SKM-1 treated with dmso at 0.1 percent for 144 hours (cell line): Measurements from ENCODE around the gene EIF4G3.
"Not testable (repeated sequence)": the region's sequence is repeated elsewhere in the genome, so short reads cannot be mapped to it uniquely, and the experiment has no call there.

Experiments
- DNase-seq: peaks from one replicate; lab custom pipeline; 2025; ENCODE audit not compliant: unreplicated experiment; lab: John Stamatoyannopoulos, UW

The EIF4G3 gene

DNA sequence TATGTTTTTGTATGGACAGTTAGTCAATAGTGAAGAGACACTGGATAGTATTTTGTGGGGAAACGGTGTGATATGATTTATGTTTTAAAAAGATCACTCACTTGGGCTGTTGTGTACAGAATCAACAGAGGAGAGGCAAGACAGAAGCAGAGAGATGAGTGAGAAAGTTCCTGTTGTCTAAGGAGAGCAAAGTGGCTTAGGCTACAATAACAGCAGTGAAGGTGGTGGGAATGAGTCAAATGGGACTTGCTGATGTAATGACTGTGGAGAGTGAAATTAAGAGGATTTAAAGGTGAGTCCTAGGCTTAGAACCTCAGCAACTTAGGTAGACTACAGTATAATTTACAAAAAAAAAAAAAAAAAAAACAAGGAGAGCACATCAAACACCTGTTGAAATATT, 220.4 kb downstream of the EIF4G3 start:
- no peak for DNase-seq

- no peak for DNase-seq
Observed at GRCh38 chr1:20950679-20951078, 226.0 kb downstream of the EIF4G3 start.

- no peak for DNase-seq
Observed at GRCh38 chr1:20949871-20950590, 226.7 kb downstream of the EIF4G3 start.

- peak; percentile 73 for DNase-seq
Observed at GRCh38 chr1:20948101-20948500, 228.6 kb downstream of the EIF4G3 start.

- DNase-seq, result no peak
Observed at GRCh38 chr1:20947409-20947808, 229.3 kb downstream of the EIF4G3 start.

- no peak for DNase-seq
Observed at GRCh38 chr1:20936621-20937020, 240.1 kb downstream of the EIF4G3 start.

DNA sequence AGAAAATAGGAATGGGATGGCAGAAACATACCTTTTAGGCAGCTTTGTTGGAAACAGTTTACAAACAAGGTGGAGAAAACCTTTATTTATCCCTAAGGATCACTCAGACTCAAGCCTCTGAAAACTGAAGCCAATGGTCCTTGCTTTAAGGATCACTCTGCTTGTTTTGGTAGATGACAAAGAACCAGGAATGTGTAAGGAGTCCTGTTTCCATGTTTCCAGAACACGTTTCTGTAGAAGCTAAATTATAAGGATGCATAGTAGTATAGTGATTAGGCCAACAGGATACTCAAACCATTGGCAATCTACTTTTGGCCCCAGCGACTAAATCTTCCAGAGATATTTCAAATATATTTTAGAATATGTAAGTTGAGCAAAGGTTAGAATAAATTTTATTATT, 240.5 kb downstream of the EIF4G3 start:
- no peak for DNase-seq

- DNase-seq, result no peak
Observed at GRCh38 chr1:20935717-20936116, 241.0 kb downstream of the EIF4G3 start.

DNA sequence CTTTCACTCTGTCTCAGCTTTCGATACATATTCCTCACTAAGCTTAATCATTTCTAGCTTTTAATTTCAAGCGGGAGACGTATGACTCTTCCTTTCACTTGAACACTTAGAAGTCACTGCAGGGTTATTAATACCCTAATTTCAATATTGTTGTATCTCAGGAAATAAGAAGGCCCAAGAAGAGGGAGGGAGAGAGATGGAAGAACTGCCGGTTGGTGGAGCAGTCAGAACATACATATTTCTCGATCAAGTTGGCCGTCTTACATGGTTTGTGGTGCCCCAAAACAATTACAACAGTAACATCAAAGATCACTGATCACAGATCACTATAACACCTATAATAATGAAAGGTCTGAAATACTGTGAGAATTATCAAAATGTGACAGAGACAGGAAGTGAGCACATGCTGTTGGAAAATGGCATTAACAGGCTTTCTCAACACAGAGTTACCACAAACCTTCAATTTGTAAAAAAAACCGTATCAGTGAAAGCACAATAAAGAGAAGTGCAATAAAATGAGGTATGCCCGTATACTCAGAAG, 244.2 kb downstream of the EIF4G3 start:
- DNase-seq, result no peak

DNA sequence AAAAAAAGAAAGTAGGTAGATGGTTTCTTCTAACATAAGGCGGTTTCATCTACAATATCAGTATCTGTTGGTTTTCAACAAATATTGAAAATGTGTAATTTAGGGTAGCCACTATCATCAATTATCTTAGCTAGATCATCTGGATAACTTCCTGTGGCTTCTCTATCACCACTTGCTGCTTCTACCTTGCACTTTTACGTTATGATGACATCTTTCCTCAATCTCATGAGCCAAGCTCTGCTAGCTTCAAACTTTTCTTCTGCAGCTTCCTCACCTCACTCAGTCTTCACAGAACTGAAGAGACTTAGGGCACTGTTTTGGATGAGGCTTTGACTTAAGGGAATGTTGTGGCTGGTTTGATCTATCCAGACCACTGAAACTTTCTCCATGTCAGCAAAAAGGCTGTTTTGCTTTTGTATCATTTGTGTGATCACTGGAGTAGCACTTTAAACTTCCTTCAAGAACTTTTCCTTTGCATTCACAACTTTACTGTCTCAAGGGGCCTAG, 244.7 kb downstream of the EIF4G3 start:
- no peak for DNase-seq

- no peak for DNase-seq
Observed at GRCh38 chr1:20930427-20930826, 246.3 kb downstream of the EIF4G3 start.

GRCh38 chr1:20928146-20928545, 248.6 kb downstream of the EIF4G3 start:
- peak; percentile 23 for DNase-seq

DNA sequence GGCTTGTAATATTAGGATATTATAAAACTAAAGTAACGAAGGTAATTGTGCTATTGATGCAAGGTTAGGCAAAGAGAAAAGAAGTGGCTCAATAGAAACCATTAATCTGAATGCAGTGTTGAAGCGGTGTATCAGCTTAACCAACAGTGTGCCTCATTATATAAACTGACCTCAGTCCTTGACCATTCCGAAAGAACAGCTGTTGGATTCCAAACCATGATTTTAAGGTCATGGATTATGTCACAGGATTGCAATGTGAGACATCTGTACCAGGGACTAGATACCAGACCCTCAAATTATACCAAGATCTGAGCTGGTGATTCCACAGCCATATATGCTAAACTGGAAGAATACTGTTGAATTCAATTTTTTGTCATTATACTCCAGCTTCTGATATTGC, 255.4 kb downstream of the EIF4G3 start:
- DNase-seq, result no peak

DNA sequence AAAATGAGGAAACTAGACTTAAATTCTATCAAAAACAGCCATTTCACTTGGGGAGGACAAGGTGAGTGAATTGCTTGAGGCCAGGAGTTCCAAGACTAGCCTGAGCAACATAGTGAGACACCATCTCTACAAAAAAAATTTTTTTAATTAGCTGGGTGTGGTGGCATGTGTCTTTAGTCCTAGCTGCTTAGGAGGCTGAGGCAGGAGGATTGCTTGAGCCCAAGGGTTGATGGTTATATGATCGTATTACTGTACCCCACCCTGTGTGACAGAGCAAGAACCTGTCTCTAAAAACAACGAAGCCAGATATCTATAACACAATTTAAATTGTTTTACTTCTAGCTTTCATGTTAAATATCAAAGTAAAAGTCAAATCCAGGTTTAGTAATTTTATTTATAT, 263.5 kb downstream of the EIF4G3 start:
- DNase-seq, result no peak

DNA sequence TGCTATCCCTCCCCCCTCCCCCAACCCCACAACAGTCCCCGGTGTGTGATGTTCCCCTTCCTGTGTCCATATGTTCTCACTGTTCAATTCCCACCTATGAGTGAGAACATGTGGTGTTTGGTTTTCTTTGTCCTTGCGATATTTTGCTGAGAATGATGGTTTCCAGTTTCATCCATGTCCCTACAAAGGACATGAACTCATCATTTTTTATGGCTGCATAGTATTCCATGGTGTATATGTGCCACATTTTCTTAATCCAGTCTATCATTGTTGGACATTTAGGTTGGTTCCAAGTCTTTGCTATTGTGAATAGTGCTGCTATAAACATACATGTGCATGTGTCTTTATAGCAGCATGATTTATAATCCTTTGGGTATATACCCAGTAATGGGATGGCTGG, 269.2 kb downstream of the EIF4G3 start:
- not testable (repeated sequence) for DNase-seq

DNA sequence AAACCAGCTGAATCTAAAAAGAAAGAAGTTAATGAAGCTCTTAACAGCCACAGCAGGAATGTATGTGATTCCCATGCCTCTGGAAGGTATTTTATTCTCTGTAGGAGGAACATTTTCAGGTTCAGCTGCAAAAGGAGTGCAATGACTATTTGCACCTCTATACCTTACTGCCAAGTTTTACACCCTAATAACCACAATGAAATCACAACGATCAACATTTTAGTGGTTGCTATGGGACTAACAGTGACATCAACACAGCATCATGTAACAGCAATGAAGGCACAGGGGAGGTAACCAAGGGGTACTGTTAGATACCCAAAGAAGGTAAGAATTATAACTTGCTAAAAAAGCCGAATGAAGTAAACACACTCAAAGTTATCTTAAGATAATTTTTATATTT, 273.3 kb downstream of the EIF4G3 start:
- no peak for DNase-seq

GRCh38 chr1:20900056-20900455, 276.6 kb downstream of the EIF4G3 start:
- DNase-seq, result no peak

DNA sequence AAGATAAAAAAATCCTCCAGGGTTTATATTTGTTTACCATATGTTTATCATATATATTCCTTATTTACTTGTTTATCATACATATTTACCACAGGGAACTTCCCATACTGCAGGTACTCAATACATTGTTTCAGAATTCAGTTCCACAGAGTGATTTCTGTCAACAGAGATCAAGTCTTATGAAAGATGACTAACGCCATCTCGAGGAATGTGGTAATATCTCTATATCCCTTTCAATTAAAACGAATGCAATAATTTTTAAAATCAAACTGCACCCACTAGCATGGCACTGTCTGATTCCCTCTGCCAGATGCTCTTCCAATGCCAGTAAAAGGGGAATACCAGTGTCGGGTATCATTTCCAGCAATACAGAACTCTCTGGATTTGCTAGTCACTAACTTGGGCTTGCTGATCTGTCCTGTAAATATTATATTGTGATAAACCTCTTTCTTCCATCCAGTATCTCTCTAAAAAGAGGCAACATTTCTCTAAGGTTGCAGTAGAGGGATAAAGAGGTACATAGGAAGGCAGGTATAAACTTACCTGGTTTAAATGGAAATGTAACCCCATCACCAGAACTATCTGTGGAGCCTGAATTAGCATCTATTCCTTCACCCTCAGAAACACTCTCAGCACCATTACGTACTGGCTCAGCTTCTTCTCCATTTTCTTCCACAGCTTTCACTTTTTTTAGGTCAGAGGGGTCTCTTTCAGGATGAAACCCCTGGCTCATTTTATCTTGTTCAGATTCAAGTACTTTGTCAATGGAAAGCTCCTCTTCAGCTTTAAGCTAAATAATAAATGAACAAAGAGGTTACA, 277.3 kb downstream of the EIF4G3 start:
- no peak for DNase-seq

- no peak for DNase-seq
Observed at GRCh38 chr1:20896826-20897225, 279.9 kb downstream of the EIF4G3 start.

GRCh38 chr1:20893931-20894330, 282.8 kb downstream of the EIF4G3 start:
- DNase-seq, result no peak

DNA sequence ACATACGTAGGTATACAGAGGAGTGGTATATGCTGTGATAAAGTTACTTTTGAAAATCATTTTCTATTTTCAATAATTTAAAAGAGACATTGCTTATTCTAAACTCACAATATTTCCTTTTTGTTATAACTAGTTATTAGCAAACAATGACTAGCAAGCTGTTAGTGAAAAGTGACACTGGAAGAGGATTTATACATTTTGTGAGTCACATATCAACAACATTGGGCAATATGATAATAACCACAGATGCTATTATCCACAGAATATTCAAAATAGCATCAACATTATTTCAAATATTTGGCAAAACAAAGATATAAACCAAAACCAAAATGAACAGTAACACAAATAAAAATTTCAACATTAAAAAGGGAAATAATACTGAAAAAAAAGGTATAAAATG, 285.6 kb downstream of the EIF4G3 start:
- DNase-seq, result no peak

GRCh38 chr1:20887246-20887645, 289.5 kb downstream of the EIF4G3 start:
- DNase-seq, result no peak
